B cell (primary cell): Measurements from ENCODE around the gene FAM120B. TPM values are rescaled to one million over a fixed set of nuclear protein-coding genes. Genes with fewer than 3 reads are reported as not detected.
A peak's percentile ranks its signal among the peaks of the same experiment; 100 is the strongest.

ENCODE experiments used
- ATAC-seq: fragments of 200-7000 bp; cut with Tn5 transposase; one replicate; pipeline ENCODE4 v1.10.0; 2021; ENCODE audit warnings: low read depth, mild to moderate bottlenecking, moderate number of reproducible peaks, moderate library complexity
- CTCF ChIA-PET: fragments of 350-600 bp; sonication (Branson Sonifier 250); formaldehyde crosslinking; loops from one replicate; lab custom pipeline; 2021; ENCODE audit warnings: antibody characterized with exemption, inconsistent platforms; lab: Charles Lee
- POLR2A ChIA-PET: fragments of 350-600 bp; sonication (Branson Sonifier 250); formaldehyde crosslinking; loops from one replicate; lab custom pipeline; 2021; ENCODE audit warnings: antibody characterized with exemption; lab: Charles Lee
- DNase-seq: peaks from one replicate; pipeline ENCODE4 v3.0.0; 2013
- H2AFZ ChIP-seq: 2 replicates; pipeline ENCODE4 v1.6.1; 2012; ENCODE audit warnings: mild to moderate bottlenecking, low read depth, low read length; ENCODE audit not compliant: insufficient read depth, poor library complexity, severe bottlenecking
- H3K27ac ChIP-seq, 2 donors: 1 replicate in 1 of 2; 2 replicates in 1 of 2; pipeline ENCODE4 v1.5.1; 2012 to 2013; ENCODE audit warnings: low read length in 2 of 2, mild to moderate bottlenecking in 2 of 2, moderate library complexity in 1 of 2
- H3K27me3 ChIP-seq, 4 experiments: fragments of 200-600 bp in 1 of 4; sonication (generic) in 1 of 4; replicated peaks in 1 of 4; 1 replicate in 2 of 4; 2 replicates in 2 of 4; pipeline versions ENCODE4 v1.6.1 to v1.7.0; 2013 to 2016; ENCODE audit warnings: low read length in 3 of 4, mild to moderate bottlenecking in 2 of 4, mixed read lengths in 1 of 4, moderate library complexity in 1 of 4; ENCODE audit not compliant: insufficient read depth in 4 of 4, control insufficient read depth in 3 of 4; ENCODE audit errors: control extremely low read depth in 1 of 4
- H3K36me3 ChIP-seq, 2 experiments: replicated peaks in 1 of 2; 1 replicate in 1 of 2; 2 replicates in 1 of 2; pipeline versions ENCODE4 v1.6.1 to v1.7.1; 2013; ENCODE audit warnings: low read length in 1 of 2; ENCODE audit not compliant: insufficient read depth in 2 of 2, control insufficient read depth in 1 of 2; ENCODE audit errors: control extremely low read depth in 1 of 2, extremely low read depth in 1 of 2
- H3K4me1 ChIP-seq, 2 donors: fragments of 200-600 bp in 1 of 2; sonication (generic) in 1 of 2; 1 replicate in 1 of 2; 2 replicates in 1 of 2; pipeline versions ENCODE4 v1.5.1 to v1.6.1; 2013 to 2017; ENCODE audit warnings: low read length in 2 of 2; ENCODE audit not compliant: control insufficient read depth in 2 of 2, insufficient read depth in 2 of 2
- H3K4me2 ChIP-seq: replicated peaks from 2 replicates; pipeline ENCODE3; 2012; ENCODE audit warnings: mild to moderate bottlenecking, low read depth, low read length; ENCODE audit not compliant: poor library complexity, severe bottlenecking
- H3K4me3 ChIP-seq, 5 experiments: fragments of 200-600 bp in 1 of 5; sonication (generic) in 1 of 5; 1 replicate in 3 of 5; 2 replicates in 2 of 5; pipeline versions ENCODE4 v1.5.1 to v1.7.0; 2011 to 2016; ENCODE audit warnings: low read length in 4 of 5, mild to moderate bottlenecking in 4 of 5, low read depth in 2 of 5, control low read depth in 1 of 5, moderate library complexity in 1 of 5; ENCODE audit not compliant: insufficient read depth in 1 of 5; ENCODE audit errors: control extremely low read depth in 1 of 5, extremely low read depth in 1 of 5
- H3K79me2 ChIP-seq: fragments of 200-600 bp; sonication (generic); one replicate; pipeline ENCODE4 v1.6.0; 2016; ENCODE audit warnings: low read length; ENCODE audit not compliant: control insufficient read depth, insufficient read depth
- H3K9ac ChIP-seq: fragments of 200-600 bp; sonication (generic); 2 replicates; pipeline ENCODE4 v1.6.1; 2017; ENCODE audit warnings: mild to moderate bottlenecking, low read length, moderate library complexity
- H3K9me3 ChIP-seq, 3 donors: one replicate each; pipeline versions ENCODE4 v1.6.1 to v1.7.1; 2013; ENCODE audit warnings: low read length in 2 of 3; ENCODE audit not compliant: control insufficient read depth in 2 of 3, insufficient read depth in 1 of 3; ENCODE audit errors: control extremely low read depth in 1 of 3
- H4K20me1 ChIP-seq: 2 replicates; pipeline ENCODE4 v1.6.0; 2012; ENCODE audit warnings: mild to moderate bottlenecking, low read length; ENCODE audit not compliant: insufficient read depth, control insufficient read depth, poor library complexity, severe bottlenecking
- H3K27ac Mint-ChIP-seq: one replicate; pipeline ENCODE4 v1.8.0; 2021; ENCODE audit warnings: mixed read lengths
- H3K27me3 Mint-ChIP-seq: one replicate; pipeline ENCODE4 v1.8.0; 2021; ENCODE audit warnings: mixed read lengths
- H3K4me1 Mint-ChIP-seq: one replicate; pipeline ENCODE4 v1.8.0; 2021; ENCODE audit warnings: mixed read lengths
- H3K4me3 Mint-ChIP-seq: one replicate; pipeline ENCODE4 v1.8.0; 2021; ENCODE audit warnings: mixed read lengths
- H3K9me3 Mint-ChIP-seq: one replicate; pipeline ENCODE4 v1.8.0; 2022; ENCODE audit warnings: mixed read lengths; ENCODE audit not compliant: insufficient read depth
- EZH2 ChIP-seq: IDR thresholded peaks from 2 replicates; pipeline ENCODE4 v1.6.1; 2012; ENCODE audit warnings: borderline replicate concordance, low read depth, mild to moderate bottlenecking, moderate library complexity, low read length; ENCODE audit not compliant: insufficient read depth, poor library complexity, severe bottlenecking
- WGBS: methylation state at CpG from one replicate; pipeline ENCODE4 v1.1.5; 2013; ENCODE audit warnings: missing lambda C conversion rate; ENCODE audit not compliant: insufficient coverage; 5-methylcytosine and 5-hydroxymethylcytosine counted together
- intact Hi-C: fragments of 100-400 bp; cut with micrococcal nuclease; formaldehyde crosslinking; loops from one replicate; pipeline ENCODE4 v1.10.0; 2022
- polyA plus RNA-seq: library from polyadenylated mRNA; depleted of rRNA; stranded (reverse); fragments of >200 nt; gene quantifications from 2 replicates; pipeline ENCODE4 v1.2.3, GENCODE V29; 2012
- total RNA-seq, 2 donors: library from RNA; stranded (reverse); fragments of 120-200 nt in 1 of 2; gene quantifications; 1 replicate in 1 of 2; 2 replicates in 1 of 2; pipeline versions ENCODE4 v1.2.3 to v1.2.4, GENCODE V29; 2013 to 2022
- TF ChIP-seq, protein P1 (sequence below): fragments of 200-600 bp; IDR thresholded peaks from one replicate; pipeline ENCODE4 v1.8.0; 2022; ENCODE audit warnings: antibody characterized with exemption, mild to moderate bottlenecking

The FAM120B gene
- total and polyA plus RNA-seq, 2 donors (not counting 1 experiment from before 2014, with no cell fraction given) = 12.5 to 51.7 TPM

DNA sequence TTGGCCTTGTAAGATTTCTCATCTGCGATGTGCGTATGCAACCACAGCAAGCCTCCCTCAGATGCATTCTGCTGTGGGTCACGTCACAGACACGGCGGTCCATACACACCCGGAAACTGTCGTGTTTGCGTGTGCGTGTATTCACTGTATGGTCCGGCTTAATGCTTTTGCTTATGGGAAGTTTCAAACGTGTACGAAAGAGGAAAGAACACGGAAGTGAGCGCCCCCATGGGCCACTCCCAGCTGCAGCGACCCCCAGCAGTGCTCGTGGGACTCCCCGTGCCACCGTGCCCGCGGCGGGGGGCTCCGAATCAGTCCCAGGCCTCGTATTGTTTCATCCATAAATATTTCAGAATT is 25.9 kb upstream of the FAM120B start:
- CTCF ChIA-PET = no interaction called here
- peak overlapping the region; percentile 48 for H3K9ac ChIP-seq
- WGBS = 81% methylated on average over 15 of the region's 23 CpGs

More for the DNA sequence above, 25.9 kb upstream of the FAM120B start:
- Mint-ChIP-seq H3K9me3 (no peaks in the 10 kb centered on the region), H3K4me3 (peak overlapping the region; percentile 83), H3K4me1 (peaks cover 22% of the 10 kb centered on the region), H3K27me3 (peaks cover 25% of the 10 kb centered on the region), H3K27ac (peak overlapping the region; percentile 92)
- TF ChIP-seq EZH2 = no peak
- TF ChIP-seq, protein P1, sequence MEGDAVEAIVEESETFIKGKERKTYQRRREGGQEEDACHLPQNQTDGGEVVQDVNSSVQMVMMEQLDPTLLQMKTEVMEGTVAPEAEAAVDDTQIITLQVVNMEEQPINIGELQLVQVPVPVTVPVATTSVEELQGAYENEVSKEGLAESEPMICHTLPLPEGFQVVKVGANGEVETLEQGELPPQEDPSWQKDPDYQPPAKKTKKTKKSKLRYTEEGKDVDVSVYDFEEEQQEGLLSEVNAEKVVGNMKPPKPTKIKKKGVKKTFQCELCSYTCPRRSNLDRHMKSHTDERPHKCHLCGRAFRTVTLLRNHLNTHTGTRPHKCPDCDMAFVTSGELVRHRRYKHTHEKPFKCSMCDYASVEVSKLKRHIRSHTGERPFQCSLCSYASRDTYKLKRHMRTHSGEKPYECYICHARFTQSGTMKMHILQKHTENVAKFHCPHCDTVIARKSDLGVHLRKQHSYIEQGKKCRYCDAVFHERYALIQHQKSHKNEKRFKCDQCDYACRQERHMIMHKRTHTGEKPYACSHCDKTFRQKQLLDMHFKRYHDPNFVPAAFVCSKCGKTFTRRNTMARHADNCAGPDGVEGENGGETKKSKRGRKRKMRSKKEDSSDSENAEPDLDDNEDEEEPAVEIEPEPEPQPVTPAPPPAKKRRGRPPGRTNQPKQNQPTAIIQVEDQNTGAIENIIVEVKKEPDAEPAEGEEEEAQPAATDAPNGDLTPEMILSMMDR = no peak
- H3K9me3 ChIP-seq = peaks cover 0 to 14% (median 0%) of the 10 kb centered on the region in 3 donors
- peaks cover 0 to 2% (median under 1%) of the 10 kb centered on the region in 4 experiments for H3K27me3 ChIP-seq
- H3K79me2 ChIP-seq = no peaks in the 10 kb centered on the region
- ATAC-seq = peak; percentile 58
- POLR2A ChIA-PET = no interaction called here
- H2AFZ ChIP-seq = peak overlapping the region; percentile 11
- peak overlapping the region; percentile 31 to 64 for H3K27ac ChIP-seq
- H3K4me1 ChIP-seq = peaks cover 11 to 18% of the 10 kb centered on the region in 2 donors
- DNase-seq = no peak
- peak overlapping the region; percentile 42 for H3K4me2 ChIP-seq
- intact Hi-C loops = no loop called here
- no peaks in the 10 kb centered on the region for H4K20me1 ChIP-seq
- no peaks in the 10 kb centered on the region for H3K36me3 ChIP-seq
- peak overlapping the region in 4 of 5 experiments; percentile 34 to 49 (median 36) for H3K4me3 ChIP-seq
